GM10266 (cell line): ENCODE data around the gene VILL.
A peak's percentile ranks its signal among the peaks of the same experiment; 100 is the strongest.
"Not testable (repeated sequence)": the region's sequence is repeated elsewhere in the genome, so short reads cannot be mapped to it uniquely, and the experiment has no call there.

Experiments
- DNase-seq: peaks from one replicate; pipeline ENCODE4 v3.0.0; 2012; ENCODE audit errors: extremely low spot score
- TF ChIP-seq, protein P1 (sequence below): IDR thresholded peaks from 2 replicates; pipeline ENCODE4 v1.5.1; 2012; ENCODE audit warnings: mild to moderate bottlenecking, low read depth; ENCODE audit not compliant: control insufficient read depth, insufficient read depth; ENCODE audit errors: missing control alignments

VILL gene

GRCh38 chr3:38046027-38046426 lies 55.4 kb downstream of the VILL start:
- TF ChIP-seq, protein P1, sequence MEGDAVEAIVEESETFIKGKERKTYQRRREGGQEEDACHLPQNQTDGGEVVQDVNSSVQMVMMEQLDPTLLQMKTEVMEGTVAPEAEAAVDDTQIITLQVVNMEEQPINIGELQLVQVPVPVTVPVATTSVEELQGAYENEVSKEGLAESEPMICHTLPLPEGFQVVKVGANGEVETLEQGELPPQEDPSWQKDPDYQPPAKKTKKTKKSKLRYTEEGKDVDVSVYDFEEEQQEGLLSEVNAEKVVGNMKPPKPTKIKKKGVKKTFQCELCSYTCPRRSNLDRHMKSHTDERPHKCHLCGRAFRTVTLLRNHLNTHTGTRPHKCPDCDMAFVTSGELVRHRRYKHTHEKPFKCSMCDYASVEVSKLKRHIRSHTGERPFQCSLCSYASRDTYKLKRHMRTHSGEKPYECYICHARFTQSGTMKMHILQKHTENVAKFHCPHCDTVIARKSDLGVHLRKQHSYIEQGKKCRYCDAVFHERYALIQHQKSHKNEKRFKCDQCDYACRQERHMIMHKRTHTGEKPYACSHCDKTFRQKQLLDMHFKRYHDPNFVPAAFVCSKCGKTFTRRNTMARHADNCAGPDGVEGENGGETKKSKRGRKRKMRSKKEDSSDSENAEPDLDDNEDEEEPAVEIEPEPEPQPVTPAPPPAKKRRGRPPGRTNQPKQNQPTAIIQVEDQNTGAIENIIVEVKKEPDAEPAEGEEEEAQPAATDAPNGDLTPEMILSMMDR: no peak
- no peak for DNase-seq

DNA sequence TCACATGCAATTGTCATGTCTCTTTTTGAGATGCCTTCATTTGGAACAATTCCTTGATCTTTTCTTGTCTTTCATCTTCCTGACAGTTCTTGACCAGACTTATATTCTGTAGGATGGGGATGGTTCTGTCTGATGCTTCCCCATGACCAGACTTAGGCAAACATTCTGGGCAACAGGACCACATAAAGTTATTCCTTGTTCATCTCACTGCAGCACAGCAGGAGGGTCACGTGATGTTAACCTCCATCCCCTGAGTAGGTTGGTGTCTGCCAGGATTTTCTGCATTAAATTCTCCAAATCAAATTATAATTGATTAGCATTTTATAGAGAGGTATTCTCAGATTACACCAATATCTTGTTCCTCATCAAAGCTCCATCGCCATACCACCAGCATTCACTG lies 56.2 kb downstream of the VILL start:
- no peak for DNase-seq
- TF ChIP-seq, protein P1: no peak

- TF ChIP-seq, protein P1: no peak
- DNase-seq: no peak
These were observed 57.3 kb downstream of the VILL start for GRCh38 chr3:38047896-38048295.

GRCh38 chr3:38049358-38050126 lies 59.0 kb downstream of the VILL start:
- TF ChIP-seq, protein P1: no peak
- DNase-seq: no peak

GRCh38 chr3:38051131-38051530 lies 60.5 kb downstream of the VILL start:
- DNase-seq: no peak
- TF ChIP-seq, protein P1: no peak

DNA sequence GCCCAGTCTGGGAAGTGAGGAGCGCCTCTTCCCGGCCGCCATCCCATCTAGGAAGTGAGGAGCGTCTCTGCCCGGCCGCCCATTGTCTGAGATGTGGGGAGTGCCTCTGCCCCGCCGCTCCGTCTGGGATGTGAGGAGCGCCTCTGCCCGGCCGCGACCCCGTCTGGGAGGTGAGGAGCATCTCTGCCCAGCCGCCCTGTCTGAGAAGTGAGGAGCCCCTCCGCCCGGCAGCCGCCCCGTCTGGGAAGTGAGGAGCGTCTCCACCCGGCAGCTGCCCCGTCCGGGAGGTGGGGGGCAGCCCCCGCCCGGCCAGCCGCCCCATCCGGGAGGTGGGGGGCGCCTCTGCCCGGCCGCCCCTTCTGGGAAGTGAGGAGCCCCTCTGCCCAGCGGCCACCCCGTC lies 62.7 kb downstream of the VILL start:
- DNase-seq: not testable (repeated sequence)

DNA sequence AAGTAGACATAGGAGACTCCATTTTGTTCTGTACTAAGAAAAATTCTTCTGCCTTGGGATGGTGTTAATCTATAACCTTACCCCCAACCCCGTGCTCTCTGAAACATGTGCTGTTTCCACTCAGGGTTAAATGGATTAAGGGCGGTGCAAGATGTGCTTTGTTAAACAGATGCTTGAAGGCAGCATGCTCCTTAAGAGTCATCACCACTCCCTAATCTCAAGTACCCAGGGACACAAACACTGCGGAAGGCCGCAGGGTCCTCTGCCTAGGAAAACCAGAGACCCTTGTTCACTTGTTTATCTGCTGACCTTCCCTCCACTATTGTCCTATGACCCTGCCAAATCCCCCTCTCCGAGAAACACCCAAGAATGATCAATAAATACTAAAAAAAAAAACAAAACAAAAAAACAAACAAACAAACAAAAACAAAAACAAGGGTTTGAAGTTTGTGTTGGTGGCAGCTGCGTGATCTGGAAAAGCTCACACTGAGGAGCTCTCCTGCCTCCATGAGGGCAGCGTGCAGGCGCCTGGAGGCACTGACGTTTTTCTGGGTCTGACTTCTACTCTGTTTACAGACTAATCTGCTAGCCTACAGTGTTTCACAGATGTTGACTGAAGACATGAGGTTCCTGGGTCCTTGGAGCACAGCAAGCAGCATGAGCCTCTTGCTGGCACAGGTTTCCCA lies 63.4 kb downstream of the VILL start:
- not testable (repeated sequence) for DNase-seq

DNA sequence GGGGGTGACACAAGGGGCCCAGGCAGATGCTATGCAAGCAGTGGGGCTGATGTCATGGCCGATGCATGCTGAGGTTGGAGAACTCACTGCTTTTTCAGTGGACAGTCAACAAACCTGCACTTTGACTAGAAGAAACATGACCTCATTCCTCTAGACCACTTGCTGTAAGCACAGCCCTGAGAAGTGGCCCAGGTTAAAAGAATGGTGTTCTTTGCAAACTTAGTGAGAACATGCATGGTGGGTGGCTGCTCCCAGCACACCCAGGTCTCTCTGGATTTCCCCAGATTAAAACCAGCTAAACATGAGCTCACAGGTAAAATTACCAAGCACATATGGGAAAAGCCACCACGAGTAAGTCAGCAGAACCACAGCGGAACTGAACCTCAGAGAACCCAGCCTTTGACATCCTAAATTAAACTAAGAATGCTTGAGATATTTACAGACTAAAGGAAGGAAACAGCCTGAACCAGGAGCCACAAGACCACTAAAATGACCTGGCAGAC lies 64.0 kb downstream of the VILL start:
- peak; percentile 80 for DNase-seq
- TF ChIP-seq, protein P1: no peak
